Activated T-helper 2 cell treated with anti-CD3 and anti-CD28 coated beads, Interferon-gamma antibody, Interleukin-2, Interleukin-4, amounts not matched to agents 10 μg/mL and 5 μg/mL and 100 μg/mL, durations not matched to agents 14 hours and 24 hours and 36 hours (primary cell): ENCODE data around the gene CNTFR. TPM values are rescaled to one million over a fixed set of nuclear protein-coding genes. Genes with fewer than 3 reads are reported as not detected.

Source experiments
- DNase-seq: peaks from one replicate; pipeline ENCODE4 v3.0.0; 2021; ENCODE audit warnings: low spot score
- H3K27ac Mint-ChIP-seq: one replicate; pipeline ENCODE4 v1.8.0; 2021; ENCODE audit warnings: mixed read lengths
- H3K27me3 Mint-ChIP-seq: one replicate; pipeline ENCODE4 v1.8.0; 2021; ENCODE audit warnings: low read depth, mixed read lengths
- H3K36me3 Mint-ChIP-seq: one replicate; pipeline ENCODE4 v1.8.0; 2021; ENCODE audit warnings: low read depth, mixed read lengths
- H3K4me1 Mint-ChIP-seq: one replicate; pipeline ENCODE4 v1.8.0; 2021; ENCODE audit warnings: low read depth, mixed read lengths
- H3K4me3 Mint-ChIP-seq: one replicate; pipeline ENCODE4 v1.8.0; 2021; ENCODE audit warnings: low read depth, mild to moderate bottlenecking, moderate library complexity, mixed read lengths
- H3K9me3 Mint-ChIP-seq: one replicate; pipeline ENCODE4 v1.8.0; 2021; ENCODE audit warnings: mixed read lengths
- intact Hi-C: fragments of 100-400 bp; cut with micrococcal nuclease; formaldehyde crosslinking; loops from one replicate; pipeline ENCODE4 v1.15.1; 2023
- total RNA-seq: library from RNA; stranded (reverse); gene quantifications from 2 replicates; pipeline ENCODE4 v1.2.3, GENCODE V29; 2022

CNTFR gene
- total RNA-seq, 1 donor from 2014 or later, result not detected

DNA sequence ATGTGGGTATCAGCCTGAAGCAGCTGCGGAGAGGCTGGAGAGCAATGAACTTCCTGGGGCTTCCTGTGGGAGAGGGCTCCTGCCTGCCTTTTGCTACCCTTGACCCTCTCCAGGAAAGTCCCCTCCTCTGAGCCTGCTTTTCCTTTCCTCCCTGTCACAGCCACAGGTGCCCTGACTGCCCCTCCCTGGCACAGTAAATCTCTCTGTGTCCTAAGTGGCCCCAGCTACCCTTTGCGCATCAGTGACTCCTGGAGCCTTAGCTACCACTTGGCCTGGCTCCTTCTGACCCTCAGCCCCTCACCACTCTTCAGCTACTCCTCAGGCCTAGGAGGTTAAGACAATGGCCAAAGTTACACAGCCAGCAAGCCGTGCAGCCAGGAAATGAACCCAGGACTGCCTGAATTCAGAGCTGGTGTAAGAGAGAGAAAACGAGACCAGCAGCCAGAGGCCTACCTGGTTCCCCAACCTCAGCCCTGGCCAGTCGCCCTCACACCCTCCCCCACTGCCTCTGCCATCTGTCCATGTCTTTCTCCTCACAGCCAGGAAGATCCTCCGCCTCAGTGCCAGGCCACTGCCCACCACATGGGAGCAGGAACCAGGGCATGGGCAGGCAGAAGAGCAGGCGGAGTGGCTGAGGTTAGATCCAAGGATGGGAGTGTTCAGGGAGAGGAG, 18.6 kb downstream of the CNTFR start:
- Mint-ChIP-seq H3K4me1 (no peaks in the 10 kb centered on the region), H3K27me3 (peaks cover 3% of the 10 kb centered on the region), H3K36me3 (no peaks in the 10 kb centered on the region), H3K27ac (no peak overlapping the region), H3K9me3 (no peaks in the 10 kb centered on the region), H3K4me3 (no peak overlapping the region)
- DNase-seq, result no peak
- intact Hi-C loops, result no loop called here

DNA sequence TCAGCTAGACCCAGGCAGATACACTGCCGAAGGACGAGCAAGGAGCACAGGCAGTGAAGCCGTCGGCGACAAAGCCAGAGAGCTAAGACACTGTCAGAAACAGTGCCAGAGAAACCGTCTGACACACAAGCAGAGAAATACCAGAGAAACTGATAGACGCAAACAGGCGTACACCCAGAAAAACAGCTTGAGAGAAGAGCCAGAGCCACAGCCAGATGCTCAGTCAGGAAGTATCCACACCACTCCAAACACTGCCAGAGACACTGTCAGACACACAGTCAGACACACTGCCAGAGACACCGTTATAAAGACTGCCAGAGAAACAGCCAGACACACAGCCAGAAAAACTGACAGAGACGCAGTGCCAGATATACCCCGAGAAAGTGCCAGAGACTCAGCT, 19.1 kb downstream of the CNTFR start:
- Mint-ChIP-seq H3K27me3 (no peaks in the 10 kb centered on the region), H3K4me3 (no peak overlapping the region), H3K4me1 (no peaks in the 10 kb centered on the region), H3K27ac (no peak overlapping the region), H3K36me3 (no peaks in the 10 kb centered on the region), H3K9me3 (no peaks in the 10 kb centered on the region)
- DNase-seq, result no peak
- intact Hi-C loops, result no loop called here

DNA sequence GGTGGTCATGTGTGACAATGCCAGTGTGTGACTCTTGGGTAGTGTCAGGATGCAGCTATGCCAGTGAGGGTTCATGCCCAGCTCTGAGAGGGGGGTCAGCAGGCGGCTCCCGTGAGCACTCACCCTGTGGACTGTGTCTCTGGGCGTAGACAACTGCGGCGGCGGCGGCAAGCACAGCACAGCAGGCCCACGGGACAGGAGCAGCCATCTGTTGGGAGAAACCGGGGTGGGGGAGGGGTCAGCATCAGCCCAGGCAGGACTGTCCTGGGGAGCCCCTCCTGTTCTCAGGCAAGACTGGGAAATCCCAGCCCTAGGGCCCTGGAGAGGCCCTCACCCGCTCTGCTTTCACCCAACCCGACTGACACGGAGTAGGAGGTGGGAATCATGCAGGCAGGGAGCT, 20.8 kb downstream of the CNTFR start:
- no peak overlapping the region for H3K27ac Mint-ChIP-seq
- no peaks in the 10 kb centered on the region for H3K9me3 Mint-ChIP-seq
- H3K27me3 Mint-ChIP-seq, result peaks cover 1% of the 10 kb centered on the region
- H3K4me3 Mint-ChIP-seq, result no peak overlapping the region
- H3K36me3 Mint-ChIP-seq, result no peaks in the 10 kb centered on the region
- H3K4me1 Mint-ChIP-seq, result no peaks in the 10 kb centered on the region
- DNase-seq, result no peak
- intact Hi-C loops, result no loop called here

DNA sequence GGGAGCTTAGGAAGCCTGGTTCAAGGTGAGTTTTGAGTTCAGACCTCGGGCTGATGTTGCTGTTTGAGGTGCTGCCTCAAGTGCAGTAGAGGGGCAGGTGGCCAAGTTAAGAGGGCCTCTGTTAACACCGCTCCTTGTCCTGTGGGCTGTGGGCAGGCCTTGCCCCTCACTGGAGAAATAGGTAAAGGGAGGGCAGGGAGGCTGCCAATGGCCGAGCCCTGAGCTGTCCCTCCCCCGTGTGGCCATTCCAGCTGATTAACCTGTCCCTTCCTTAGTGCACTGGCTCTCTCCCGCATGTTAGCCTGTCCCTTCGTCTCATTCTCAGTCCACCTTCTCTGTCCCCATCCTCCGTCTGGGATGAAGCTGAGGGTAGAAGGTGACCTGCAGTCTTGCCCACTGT, 21.4 kb downstream of the CNTFR start:
- intact Hi-C loops, result no loop called here
- H3K36me3 Mint-ChIP-seq, result no peaks in the 10 kb centered on the region
- DNase-seq, result no peak
- H3K4me3 Mint-ChIP-seq, result no peak overlapping the region
- peaks cover 4% of the 10 kb centered on the region for H3K27me3 Mint-ChIP-seq
- H3K9me3 Mint-ChIP-seq, result no peaks in the 10 kb centered on the region
- no peaks in the 10 kb centered on the region for H3K4me1 Mint-ChIP-seq
- H3K27ac Mint-ChIP-seq, result no peak overlapping the region

DNA sequence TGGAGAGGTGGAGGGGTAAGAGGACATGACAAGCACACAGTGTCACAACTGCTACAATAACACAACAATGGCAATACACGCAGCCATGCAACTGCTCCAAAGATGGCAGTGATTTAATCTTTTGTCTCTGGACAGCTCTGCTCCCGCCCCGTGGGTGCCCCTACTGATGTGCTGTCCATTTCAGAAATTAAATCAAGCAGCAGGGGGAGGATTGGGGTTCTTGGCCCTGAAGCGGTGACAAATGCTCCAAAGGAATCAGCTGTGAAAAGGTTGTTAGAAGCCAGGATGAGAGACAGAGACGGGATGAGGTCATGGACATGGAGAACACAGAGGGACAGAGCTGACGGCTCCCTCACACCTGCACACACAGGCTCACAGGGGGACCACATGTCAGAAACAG, 22.6 kb downstream of the CNTFR start:
- Mint-ChIP-seq H3K36me3 (no peaks in the 10 kb centered on the region), H3K4me3 (no peak overlapping the region), H3K27ac (no peak overlapping the region), H3K27me3 (peaks cover 4% of the 10 kb centered on the region), H3K9me3 (no peaks in the 10 kb centered on the region), H3K4me1 (no peaks in the 10 kb centered on the region)
- DNase-seq, result no peak
- intact Hi-C loops, result no loop called here

DNA sequence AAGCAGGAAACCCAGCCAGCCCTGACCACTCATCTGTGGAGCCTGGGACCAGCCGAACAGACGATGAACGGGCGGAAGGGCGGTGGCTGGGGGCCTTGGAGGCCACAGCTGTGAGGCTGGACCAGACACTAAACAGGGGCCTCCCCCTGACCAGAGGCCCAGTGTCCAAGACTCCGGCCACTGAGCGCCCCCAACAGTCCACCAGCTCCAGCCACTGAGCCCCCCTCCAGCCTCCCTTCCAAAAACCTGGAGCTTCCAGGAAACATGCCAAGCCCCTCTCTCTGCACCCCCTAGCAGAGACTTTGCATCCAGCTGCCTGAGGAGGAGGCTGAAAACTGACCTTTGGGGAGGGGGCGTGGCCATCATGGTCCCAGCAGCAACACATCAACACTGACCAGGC, 23.2 kb downstream of the CNTFR start:
- intact Hi-C loops, result no loop called here
- Mint-ChIP-seq H3K4me1 (no peaks in the 10 kb centered on the region), H3K36me3 (no peaks in the 10 kb centered on the region), H3K9me3 (no peaks in the 10 kb centered on the region), H3K27me3 (peaks cover 4% of the 10 kb centered on the region), H3K4me3 (no peak overlapping the region), H3K27ac (no peak overlapping the region)
- DNase-seq, result no peak

DNA sequence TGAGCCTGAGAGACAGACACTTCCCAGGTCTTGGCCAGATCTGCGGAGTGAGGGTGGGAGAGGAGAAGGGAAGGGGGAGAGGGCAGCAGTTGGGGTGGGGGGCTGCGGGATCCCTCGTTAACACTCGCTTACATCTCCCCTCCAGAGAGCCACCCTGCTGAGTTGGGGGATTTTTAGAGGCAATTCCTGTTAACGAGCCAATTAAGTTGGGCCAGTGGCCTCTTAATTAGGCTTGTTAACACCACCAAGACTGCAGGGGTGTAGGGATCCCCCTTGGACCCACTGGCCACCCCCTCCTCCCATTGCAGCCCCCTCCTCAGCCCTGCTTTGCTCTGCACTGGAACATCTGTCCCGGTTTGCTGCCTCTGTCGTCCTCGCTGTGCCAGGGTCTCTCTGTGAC, 23.7 kb downstream of the CNTFR start:
- Mint-ChIP-seq H3K36me3 (no peaks in the 10 kb centered on the region), H3K27ac (no peak overlapping the region), H3K27me3 (peaks cover 6% of the 10 kb centered on the region), H3K4me1 (no peaks in the 10 kb centered on the region), H3K9me3 (no peaks in the 10 kb centered on the region), H3K4me3 (no peak overlapping the region)
- intact Hi-C loops, result no loop called here
- no peak for DNase-seq

DNA sequence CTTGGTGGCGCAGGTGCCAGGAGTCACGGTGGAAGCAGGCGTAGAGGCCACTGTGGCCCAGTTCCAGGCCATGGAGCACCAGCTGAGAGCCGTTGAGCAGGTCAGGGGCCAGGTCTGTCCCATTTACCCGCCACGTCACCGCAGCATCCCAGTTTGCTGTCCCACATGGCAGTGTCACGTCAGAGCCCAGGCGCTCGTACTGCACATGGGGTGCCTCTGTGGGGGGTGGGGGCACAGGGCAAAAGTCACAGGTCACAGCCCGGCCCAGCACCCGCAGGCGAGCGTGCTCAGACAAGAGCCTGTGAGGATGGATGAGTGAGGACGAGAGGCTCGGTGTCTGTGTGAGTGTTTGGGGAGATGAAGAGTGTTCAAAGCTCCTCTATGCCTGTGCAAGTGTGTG, 24.9 kb downstream of the CNTFR start:
- Mint-ChIP-seq H3K4me3 (no peak overlapping the region), H3K4me1 (no peaks in the 10 kb centered on the region), H3K27me3 (peaks cover 11% of the 10 kb centered on the region), H3K9me3 (no peaks in the 10 kb centered on the region), H3K36me3 (no peaks in the 10 kb centered on the region), H3K27ac (no peak overlapping the region)
- intact Hi-C loops, result no loop called here
- no peak for DNase-seq

DNA sequence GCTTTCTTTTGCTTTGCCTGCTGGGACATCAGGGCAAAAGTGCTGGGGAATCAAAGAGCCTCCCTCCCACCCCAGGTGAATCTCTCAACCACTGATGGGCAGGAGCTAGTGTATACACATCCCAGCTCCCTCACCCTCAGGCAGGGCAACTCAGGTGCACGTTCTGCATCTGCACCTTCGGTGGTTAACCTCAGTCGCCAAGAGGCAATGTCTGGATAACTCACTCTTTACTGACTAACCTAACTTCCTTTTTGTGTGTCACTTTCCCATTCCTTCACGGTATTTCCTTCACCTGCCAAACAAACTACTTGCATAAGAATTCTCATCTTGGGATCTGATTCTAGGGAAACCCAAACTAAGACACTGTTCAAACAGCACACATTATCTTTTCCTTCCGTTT, 26.3 kb downstream of the CNTFR start:
- Mint-ChIP-seq H3K9me3 (no peaks in the 10 kb centered on the region), H3K27ac (no peak overlapping the region), H3K27me3 (peaks cover 13% of the 10 kb centered on the region), H3K4me1 (no peaks in the 10 kb centered on the region), H3K4me3 (no peak overlapping the region), H3K36me3 (no peaks in the 10 kb centered on the region)
- intact Hi-C loops, result no loop called here
- DNase-seq, result no peak

DNA sequence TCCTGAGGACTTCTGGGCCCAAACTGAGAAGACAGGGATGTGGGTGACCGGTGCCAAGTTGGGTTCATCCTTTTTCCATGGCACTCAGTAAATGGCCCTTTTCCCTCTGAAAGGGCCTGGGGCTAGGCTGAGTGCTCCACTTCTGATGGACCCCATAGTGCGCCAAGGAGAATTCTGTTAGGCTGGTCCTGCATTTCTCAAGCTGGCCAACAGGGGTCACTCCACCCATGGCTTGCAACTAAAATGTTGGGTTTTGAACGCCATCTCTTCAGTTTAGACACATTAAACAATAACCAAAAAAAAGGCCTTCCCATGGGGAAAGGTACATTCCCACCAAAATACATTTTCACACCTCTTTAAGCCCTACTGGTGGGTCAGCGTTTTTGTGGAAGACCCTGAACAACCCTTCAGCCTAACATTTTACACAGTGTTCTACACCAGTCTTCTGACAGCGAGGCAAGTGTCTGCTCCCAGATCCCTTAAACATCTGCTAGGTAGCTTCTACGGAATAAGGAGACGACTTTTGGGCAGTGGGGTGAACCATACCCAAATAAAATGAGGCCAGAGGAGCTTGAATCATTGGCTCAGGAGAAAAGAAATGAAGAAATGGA, 27.3 kb downstream of the CNTFR start:
- intact Hi-C loops, result no loop called here

DNA sequence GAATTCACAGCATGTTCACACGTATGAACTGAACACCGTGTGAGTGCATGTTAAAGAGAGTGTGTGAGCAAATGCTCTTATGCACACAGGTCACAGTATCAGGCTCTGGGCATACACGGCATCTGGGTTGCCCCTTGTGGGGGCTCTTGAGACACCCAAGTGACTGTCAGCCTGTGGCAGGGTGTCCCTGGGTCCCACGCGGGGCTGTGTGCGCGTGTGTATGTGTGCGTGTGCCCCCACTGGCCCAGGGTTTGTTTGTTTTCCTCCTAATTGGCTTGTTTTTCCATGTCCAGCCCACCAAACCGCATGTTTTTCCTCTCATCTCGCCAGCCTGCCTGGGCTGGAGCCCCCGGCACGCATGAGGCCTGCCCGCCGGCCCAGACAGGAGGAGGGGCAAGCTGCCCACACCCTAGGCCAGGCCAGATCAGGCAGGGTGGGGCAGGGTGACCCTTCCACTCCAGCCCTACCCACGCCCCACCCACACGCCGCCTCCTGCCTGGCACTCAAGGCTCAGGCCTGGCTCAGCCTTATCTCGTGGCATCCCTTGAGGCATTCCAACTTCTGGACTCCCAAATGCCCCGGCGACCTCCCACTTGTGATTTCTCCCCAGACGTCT, 28.8 kb downstream of the CNTFR start:
- no peak for DNase-seq
- H3K9me3 Mint-ChIP-seq, result no peaks in the 10 kb centered on the region
- intact Hi-C loops, result no loop called here
- H3K27me3 Mint-ChIP-seq, result peaks cover 18% of the 10 kb centered on the region
- no peak overlapping the region for H3K4me3 Mint-ChIP-seq
- no peaks in the 10 kb centered on the region for H3K36me3 Mint-ChIP-seq
- no peak overlapping the region for H3K27ac Mint-ChIP-seq
- H3K4me1 Mint-ChIP-seq, result no peaks in the 10 kb centered on the region

More for the DNA sequence above, 27.3 kb downstream of the CNTFR start:
- DNase-seq, result no peak
- Mint-ChIP-seq H3K4me1 (no peaks in the 10 kb centered on the region), H3K36me3 (no peaks in the 10 kb centered on the region), H3K9me3 (no peaks in the 10 kb centered on the region), H3K27me3 (peaks cover 14% of the 10 kb centered on the region), H3K27ac (no peak overlapping the region), H3K4me3 (no peak overlapping the region)

DNA sequence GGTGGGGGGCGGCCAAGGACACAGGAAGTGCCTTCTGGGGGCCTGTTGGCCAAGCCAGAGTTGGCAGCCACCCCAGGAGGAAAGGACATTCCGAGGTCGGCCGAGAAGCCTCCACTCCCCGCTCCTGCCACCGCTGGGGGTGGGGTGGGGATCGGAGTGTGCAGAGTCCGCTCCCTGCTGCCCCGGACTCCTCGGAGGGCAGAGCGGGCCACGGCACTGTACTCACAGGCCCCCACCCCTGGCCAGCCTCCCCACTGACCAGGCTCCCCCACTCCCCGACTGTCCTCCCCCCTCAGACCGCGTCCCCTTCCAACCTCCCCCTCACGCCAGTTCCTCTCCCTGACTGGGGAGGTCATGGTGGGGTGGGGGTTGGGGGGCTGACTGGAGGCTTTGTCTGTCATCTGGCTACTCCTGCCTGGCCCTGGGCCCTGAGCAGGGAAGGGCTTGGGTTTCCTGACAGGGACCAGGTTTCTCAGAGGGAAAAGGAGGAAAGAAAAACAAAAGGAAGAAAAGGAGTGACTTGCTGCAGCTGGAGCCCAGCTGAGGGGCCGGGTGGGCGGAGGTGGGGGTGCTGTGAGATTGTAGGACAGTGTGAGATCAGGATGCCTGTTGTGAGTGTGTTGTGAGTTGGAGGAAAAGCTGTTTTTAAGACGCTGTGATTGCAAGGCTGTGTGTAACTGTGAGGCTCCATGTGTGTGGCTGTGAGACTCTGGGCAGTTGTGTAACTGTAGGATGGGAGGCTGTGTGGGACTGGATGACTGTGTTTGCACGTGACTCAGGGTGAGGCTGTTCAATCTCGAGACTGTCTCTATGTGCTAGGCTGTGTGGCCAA, 29.7 kb downstream of the CNTFR start:
- DNase-seq, result no peak
- no peak overlapping the region for H3K27ac Mint-ChIP-seq
- no peak overlapping the region for H3K4me3 Mint-ChIP-seq
- intact Hi-C loops, result no loop called here
- H3K36me3 Mint-ChIP-seq, result no peaks in the 10 kb centered on the region
- peaks cover 18% of the 10 kb centered on the region for H3K27me3 Mint-ChIP-seq
- no peaks in the 10 kb centered on the region for H3K4me1 Mint-ChIP-seq
- H3K9me3 Mint-ChIP-seq, result no peaks in the 10 kb centered on the region
